ENCODE data around the gene LCN6. TPM values are rescaled to one million over a fixed set of nuclear protein-coding genes. Genes with fewer than 3 reads are reported as not detected.

The LCN6 gene
- total and polyA plus RNA-seq, 2 of the 4 experiments (the other 2 are of a cell fraction): not detected

- no peaks in the 10 kb centered on the region for H3K9me1 ChIP-seq (ENCODE audit: insufficient read depth, low read length)
- no peak overlapping the region for H3K4me2 ChIP-seq (ENCODE audit: low read depth, low read length)
- 100% methylated on average over 1 of the region's 10 CpGs; no CpG with 5 or more reads in 1 of the 2 experiments for WGBS, 2 experiments (ENCODE audit: extremely low coverage in 2 of 2, insufficient read length in 1 of 2)
- BruUV-seq (replicated peaks): no TSS peak
- in situ Hi-C loops (cut with MboI; ENCODE audit: low sequenced_read_pairs) (no loop called here), intact Hi-C loops (cut with micrococcal nuclease) (no loop called here), dilution Hi-C loops (cut with HindIII; ENCODE audit: low sequenced_read_pairs, unreplicated experiment) (no loop called here)
- no peak overlapping the region for H2AFZ ChIP-seq (replicated peaks; ENCODE audit: low read length, poor library complexity)
- H2AK9ac ChIP-seq (replicated peaks; ENCODE audit: low read depth, low read length, poor library complexity): peak overlapping the region; percentile 24
- H3K4me3 ChIP-seq (ENCODE audit: insufficient read depth, low read depth, low read length): no peak overlapping the region
- H3K27ac ChIP-seq (ENCODE audit: insufficient read depth, low read length): no peak overlapping the region
- no peak overlapping the region for H3K56ac ChIP-seq (ENCODE audit: extremely low read depth, insufficient read depth, low read length)
- no peak overlapping the region for H3K9ac ChIP-seq (ENCODE audit: low read depth, low read length)
- no peaks in the 10 kb centered on the region for H3K9me3 ChIP-seq (ENCODE audit: control insufficient read depth, insufficient read depth, low read length)
- no peaks in the 10 kb centered on the region for H3K79me1 ChIP-seq (ENCODE audit: low read depth in 1 of 2, low read length in 2 of 2)
- H4K5ac ChIP-seq (ENCODE audit: low read depth, low read length): no peak overlapping the region
- H2BK20ac ChIP-seq (ENCODE audit: low read depth, low read length): no peak overlapping the region
- no peaks in the 10 kb centered on the region for H4K20me1 ChIP-seq (ENCODE audit: insufficient read depth, low read length)
- DNase-seq: no peak
- H2BK15ac ChIP-seq (ENCODE audit: low read depth, low read length): no peak overlapping the region
- no peak overlapping the region for H3K4ac ChIP-seq (ENCODE audit: low read depth, low read length)
- ChIA-PET POLR2A (ENCODE audit: unreplicated experiment) (no interaction called here), CTCF (no interaction called here)
- 0 out of 2 replicates have a peak, but pooled peaks cover 2% of the 10 kb centered on the region for H3K4me1 ChIP-seq (ENCODE audit: control insufficient read depth, insufficient read depth, low read length)
- H2AK5ac ChIP-seq (ENCODE audit: low read depth, low read length): no peak overlapping the region
- H3K36me3 ChIP-seq (ENCODE audit: control insufficient read depth, insufficient read depth, low read length): no peaks in the 10 kb centered on the region
- H2BK5ac ChIP-seq (ENCODE audit: low read depth, low read length, poor library complexity, severe bottlenecking): no peak overlapping the region
- no peak for TF ChIP-seq POLR2A (IDR thresholded peaks at IDR 0.05; ENCODE audit: low read depth, low read length)
- TF ChIP-seq, protein P1, sequence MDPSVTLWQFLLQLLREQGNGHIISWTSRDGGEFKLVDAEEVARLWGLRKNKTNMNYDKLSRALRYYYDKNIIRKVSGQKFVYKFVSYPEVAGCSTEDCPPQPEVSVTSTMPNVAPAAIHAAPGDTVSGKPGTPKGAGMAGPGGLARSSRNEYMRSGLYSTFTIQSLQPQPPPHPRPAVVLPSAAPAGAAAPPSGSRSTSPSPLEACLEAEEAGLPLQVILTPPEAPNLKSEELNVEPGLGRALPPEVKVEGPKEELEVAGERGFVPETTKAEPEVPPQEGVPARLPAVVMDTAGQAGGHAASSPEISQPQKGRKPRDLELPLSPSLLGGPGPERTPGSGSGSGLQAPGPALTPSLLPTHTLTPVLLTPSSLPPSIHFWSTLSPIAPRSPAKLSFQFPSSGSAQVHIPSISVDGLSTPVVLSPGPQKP (IDR thresholded peaks at IDR 0.05; ENCODE audit: borderline replicate concordance, low read depth, low read length): no peak
- no peak for TF ChIP-seq FOS (IDR thresholded peaks at IDR 0.05; ENCODE audit: low read depth, low read length)
- TF ChIP-seq CHD1 (IDR thresholded peaks at IDR 0.05; ENCODE audit: low read depth, low read length): no peak
- no peak for TF ChIP-seq MAZ (IDR thresholded peaks at IDR 0.05; ENCODE audit: borderline replicate concordance, low read depth, low read length)
- no peak for TF ChIP-seq SMC3 (IDR thresholded peaks at IDR 0.05; ENCODE audit: low read depth, low read length)
- TF ChIP-seq MAFK (IDR thresholded peaks at IDR 0.05; ENCODE audit: low read depth, low read length): no peak
- no peak for TF ChIP-seq RAD21 (IDR thresholded peaks at IDR 0.05; ENCODE audit: low read length)
- TF ChIP-seq USF2 (IDR thresholded peaks at IDR 0.05; ENCODE audit: low read depth, low read length): no peak
- H3K14ac ChIP-seq (replicated peaks; ENCODE audit: low read depth, low read length): no peak overlapping the region
- H3K18ac ChIP-seq (ENCODE audit: low read depth, low read length): no peak overlapping the region
- peaks cover 15% of the 10 kb centered on the region; the same call in 1 of the 2 replicates for H3K27me3 ChIP-seq (ENCODE audit: control insufficient read depth, insufficient read depth, low read length)
- H4K8ac ChIP-seq (ENCODE audit: low read depth in 2 of 2, low read length in 2 of 2): no peak overlapping the region
- no peak for ATAC-seq (ENCODE audit: low read depth)
- no peak overlapping the region for H4K91ac ChIP-seq (ENCODE audit: insufficient read depth, low read depth, low read length)
- H3K23ac ChIP-seq (ENCODE audit: low read depth, low read length): no peak overlapping the region
- no peak overlapping the region for H2BK120ac ChIP-seq (ENCODE audit: low read depth, low read length)
Measured at GRCh38 chr9:136695435-136695895, 52.9 kb downstream of the LCN6 start.

All from IMR-90 (cell line).